Activated T-cell treated with anti-CD3 and anti-CD28 coated beads for 24 hours (primary cell): ENCODE measurements around the gene SHANK2.
"Not testable (repeated sequence)": the region's sequence is repeated elsewhere in the genome, so short reads cannot be mapped to it uniquely, and the experiment has no call there.

Experiments used
- DNase-seq: peaks from one replicate; pipeline ENCODE4 v3.0.0-alpha.2; 2020; ENCODE audit warnings: low read depth

SHANK2 gene

GRCh38 chr11:71245601-71246391, 6.6 kb downstream of the SHANK2 start:
- DNase-seq: no peak

- no peak for DNase-seq
Measured at GRCh38 chr11:71244116-71244810, 8.1 kb downstream of the SHANK2 start.

GRCh38 chr11:71242391-71242790, 10.0 kb downstream of the SHANK2 start:
- DNase-seq: no peak

- DNase-seq: no peak
Measured at GRCh38 chr11:71241721-71242259, 10.6 kb downstream of the SHANK2 start.

GRCh38 chr11:71240865-71241691, 11.3 kb downstream of the SHANK2 start:
- no peak for DNase-seq

- no peak for DNase-seq
Measured at GRCh38 chr11:71240061-71240690, 12.2 kb downstream of the SHANK2 start.

GRCh38 chr11:71239581-71239980, 12.8 kb downstream of the SHANK2 start:
- DNase-seq: no peak

GRCh38 chr11:71238941-71239340, 13.4 kb downstream of the SHANK2 start:
- DNase-seq: no peak

GRCh38 chr11:71238285-71238875, 14.0 kb downstream of the SHANK2 start:
- no peak for DNase-seq

GRCh38 chr11:71237853-71238252, 14.5 kb downstream of the SHANK2 start:
- DNase-seq: no peak

GRCh38 chr11:71236836-71237475, 15.4 kb downstream of the SHANK2 start:
- no peak for DNase-seq

GRCh38 chr11:71235719-71236118, 16.7 kb downstream of the SHANK2 start:
- DNase-seq: no peak

- not testable (repeated sequence) for DNase-seq
Measured at GRCh38 chr11:71233896-71234852, 18.2 kb downstream of the SHANK2 start.

GRCh38 chr11:71232364-71232763, 20.0 kb downstream of the SHANK2 start:
- no peak for DNase-seq

GRCh38 chr11:71228961-71229360, 23.4 kb downstream of the SHANK2 start:
- DNase-seq: no peak

GRCh38 chr11:71227058-71227659, 25.2 kb downstream of the SHANK2 start:
- DNase-seq: no peak

GRCh38 chr11:71223671-71224660, 28.4 kb downstream of the SHANK2 start:
- DNase-seq: no peak

- DNase-seq: no peak
Measured at GRCh38 chr11:71223081-71223405, 29.3 kb downstream of the SHANK2 start.
